ENCODE data around the gene AMOTL1.

Gene AMOTL1

DNA sequence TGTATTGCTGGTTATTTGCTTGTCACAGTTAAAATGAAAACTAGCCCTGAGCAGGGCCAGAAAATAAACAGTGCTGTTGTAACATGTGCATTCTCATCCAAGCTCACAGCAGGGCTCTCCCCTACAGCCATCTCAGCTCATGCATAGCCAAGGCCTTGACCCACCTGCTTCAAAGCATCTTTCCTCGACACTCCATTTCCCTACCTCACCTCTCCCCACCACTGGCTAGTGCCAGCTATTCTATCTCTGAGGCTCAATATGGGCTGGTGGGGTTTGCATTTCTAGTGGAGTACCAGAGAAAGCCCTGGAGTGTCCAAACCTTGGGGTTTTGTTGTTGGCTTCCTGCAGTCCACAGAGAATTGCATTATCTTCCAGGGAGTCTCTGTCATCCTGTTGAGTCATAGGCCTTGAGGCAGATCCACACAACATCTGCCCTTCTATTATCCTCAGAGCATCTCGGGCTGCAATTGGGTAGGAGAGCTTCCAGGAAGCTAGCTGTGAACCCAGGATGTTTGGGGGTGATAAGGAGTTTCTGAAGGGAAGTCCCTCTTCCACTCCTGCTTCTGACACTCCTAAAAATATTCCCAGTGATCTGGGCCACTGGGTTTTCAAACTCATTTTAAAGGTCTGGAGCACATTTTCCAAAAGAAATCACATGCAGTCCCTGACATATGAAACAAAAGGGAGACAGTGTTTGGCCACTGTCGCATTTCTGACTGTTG, 36.1 kb upstream of the AMOTL1 start:
- H3K4me3 ChIP-seq (ENCODE audit: low read length), result no peak overlapping the region
- peaks cover 29% of the 10 kb centered on the region for H3K4me1 ChIP-seq (ENCODE audit: control insufficient read depth, low read depth, low read length)
- no peaks in the 10 kb centered on the region for H3K36me3 ChIP-seq (ENCODE audit: control insufficient read depth, low read depth, low read length)
- no peak overlapping the region for H3K9ac ChIP-seq (ENCODE audit: low read length)
- H3K9me3 ChIP-seq (ENCODE audit: control insufficient read depth, low read depth, low read length), result no peaks in the 10 kb centered on the region
- no peak overlapping the region for H3K27ac ChIP-seq (ENCODE audit: low read length)
- H3K27me3 ChIP-seq (ENCODE audit: control insufficient read depth, insufficient read depth, low read length), result no peaks in the 10 kb centered on the region

DNA sequence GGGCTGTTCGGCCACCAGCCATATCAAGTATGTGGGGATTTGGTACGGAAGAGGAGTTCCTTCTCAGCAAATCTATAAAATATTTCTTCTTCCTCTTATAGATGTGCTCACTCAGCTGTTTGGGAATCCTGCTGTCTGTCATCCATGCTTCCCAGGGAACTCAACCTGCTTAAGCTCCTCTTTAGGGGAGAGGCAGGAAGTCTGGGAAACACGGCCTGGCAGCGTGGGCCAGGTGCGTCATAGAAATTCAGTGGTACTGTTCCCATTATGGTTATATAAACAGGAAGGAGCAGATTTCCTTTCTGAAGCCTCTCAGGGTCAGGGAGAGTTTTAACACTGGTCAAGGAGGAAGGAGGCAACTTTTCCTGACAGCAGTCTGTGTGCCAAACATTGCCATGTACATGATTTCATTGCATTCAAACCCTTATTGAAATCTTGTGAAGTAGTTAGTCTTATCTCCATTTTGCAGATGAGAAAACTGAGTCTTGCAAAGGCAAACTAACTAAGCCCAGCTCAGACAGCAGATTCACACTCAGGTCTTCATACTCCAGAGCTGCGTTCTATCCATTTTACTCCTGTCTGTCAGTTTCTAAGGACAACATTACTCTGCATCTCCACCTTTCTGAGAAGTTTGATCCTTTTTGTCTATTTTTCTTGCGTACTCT, 35.4 kb upstream of the AMOTL1 start:
- H3K9me3 ChIP-seq (ENCODE audit: control insufficient read depth, low read depth, low read length), result no peaks in the 10 kb centered on the region
- H3K27ac ChIP-seq (ENCODE audit: low read length), result no peak overlapping the region
- H3K4me1 ChIP-seq (ENCODE audit: control insufficient read depth, low read depth, low read length), result peaks cover 32% of the 10 kb centered on the region
- no peak overlapping the region for H3K4me3 ChIP-seq (ENCODE audit: low read length)
- H3K27me3 ChIP-seq (ENCODE audit: control insufficient read depth, insufficient read depth, low read length), result no peaks in the 10 kb centered on the region
- no peaks in the 10 kb centered on the region for H3K36me3 ChIP-seq (ENCODE audit: control insufficient read depth, low read depth, low read length)
- H3K9ac ChIP-seq (ENCODE audit: low read length), result no peak overlapping the region

DNA sequence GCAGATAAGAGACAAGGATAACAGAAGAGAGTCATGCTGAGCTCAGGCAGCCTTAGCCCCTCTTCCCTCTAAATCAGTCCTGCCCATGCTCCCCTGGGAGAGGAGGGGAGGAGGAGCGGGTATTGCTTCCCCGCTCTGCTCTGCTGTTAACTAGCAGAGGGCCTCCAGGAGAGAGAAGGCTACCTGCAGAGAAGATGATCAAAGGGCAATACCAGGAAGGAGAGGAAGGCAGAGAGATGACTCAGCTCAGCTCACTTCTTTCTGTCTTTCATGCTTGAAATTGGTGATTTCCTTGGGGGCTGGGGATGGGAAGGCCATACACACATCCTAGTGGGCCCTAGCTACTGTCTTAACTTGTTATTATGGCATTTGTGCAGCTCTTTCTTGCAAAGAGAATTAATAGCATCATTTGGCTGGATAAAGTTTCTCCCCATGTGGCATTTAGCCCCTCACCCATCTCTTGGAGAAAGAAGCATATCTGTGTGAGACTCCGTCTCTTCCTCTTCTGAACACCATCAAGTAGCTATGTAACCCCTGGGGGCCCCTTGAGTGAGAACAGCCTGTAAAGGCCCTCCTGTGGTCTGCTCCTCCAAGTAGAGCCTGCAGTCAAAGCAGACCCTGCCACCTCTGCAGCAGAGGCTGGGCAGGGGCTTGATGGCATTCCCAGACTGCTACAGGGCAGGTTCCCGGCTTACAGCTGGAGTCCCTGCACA, 33.4 kb upstream of the AMOTL1 start:
- Histone ChIP-seq H3K9ac (ENCODE audit: low read length) (no peak overlapping the region), H3K27ac (ENCODE audit: low read length) (peak overlapping the region; percentile 64), H3K36me3 (ENCODE audit: control insufficient read depth, low read depth, low read length) (no peaks in the 10 kb centered on the region), H3K4me1 (ENCODE audit: control insufficient read depth, low read depth, low read length) (peaks cover 39% of the 10 kb centered on the region), H3K4me3 (ENCODE audit: low read length) (peak overlapping the region; percentile 29), H3K9me3 (ENCODE audit: control insufficient read depth, low read depth, low read length) (no peaks in the 10 kb centered on the region), H3K27me3 (ENCODE audit: control insufficient read depth, insufficient read depth, low read length) (peaks cover 11% of the 10 kb centered on the region)

DNA sequence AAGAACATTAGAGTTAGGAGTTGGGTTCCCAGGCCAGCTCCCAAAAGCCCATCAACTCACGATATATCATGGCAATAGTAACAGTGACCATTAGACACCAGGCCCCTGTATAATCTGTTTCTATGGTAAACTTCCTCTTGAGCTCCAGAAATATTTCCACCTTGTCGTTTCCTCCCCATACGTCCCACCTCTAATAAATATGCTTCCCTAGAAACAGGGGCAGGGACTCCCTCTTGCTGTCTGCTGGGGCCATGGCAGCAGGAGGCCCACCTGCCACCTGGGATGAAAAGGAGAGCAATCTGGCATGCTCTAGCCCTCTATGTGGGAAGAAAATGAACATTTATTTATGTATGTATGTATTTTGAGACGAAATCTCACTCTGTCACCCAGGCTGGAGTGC, 32.2 kb upstream of the AMOTL1 start:
- peaks cover 44% of the 10 kb centered on the region for H3K4me1 ChIP-seq (ENCODE audit: control insufficient read depth, low read depth, low read length)
- no peaks in the 10 kb centered on the region for H3K36me3 ChIP-seq (ENCODE audit: control insufficient read depth, low read depth, low read length)
- no peak overlapping the region for H3K27ac ChIP-seq (ENCODE audit: low read length)
- H3K27me3 ChIP-seq (ENCODE audit: control insufficient read depth, insufficient read depth, low read length), result peaks cover 20% of the 10 kb centered on the region
- H3K4me3 ChIP-seq (ENCODE audit: low read length), result no peak overlapping the region
- no peaks in the 10 kb centered on the region for H3K9me3 ChIP-seq (ENCODE audit: control insufficient read depth, low read depth, low read length)
- H3K9ac ChIP-seq (ENCODE audit: low read length), result no peak overlapping the region

DNA sequence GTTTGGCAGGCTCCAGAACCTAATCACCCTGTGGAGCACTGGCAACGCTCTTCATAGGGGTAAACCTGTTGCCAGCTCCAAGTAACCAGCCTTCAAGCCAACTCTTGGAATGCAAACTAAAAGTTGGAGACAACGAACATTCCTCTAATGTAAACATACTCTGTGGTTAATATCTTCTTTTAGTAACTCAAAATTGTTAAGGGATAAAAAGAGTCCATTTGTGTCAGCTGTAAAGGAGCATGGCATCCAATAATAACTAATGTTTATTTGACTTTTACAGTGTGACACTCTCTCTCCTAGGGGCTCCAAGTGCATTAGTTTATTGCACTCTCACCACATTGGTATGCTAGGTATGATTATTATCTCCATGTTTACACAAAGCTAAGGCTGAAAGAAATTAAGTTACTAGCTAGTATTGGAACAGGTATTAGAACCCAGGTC, 31.0 kb upstream of the AMOTL1 start:
- Histone ChIP-seq H3K9me3 (ENCODE audit: control insufficient read depth, low read depth, low read length) (no peaks in the 10 kb centered on the region), H3K9ac (ENCODE audit: low read length) (no peak overlapping the region), H3K27me3 (ENCODE audit: control insufficient read depth, insufficient read depth, low read length) (peaks cover 33% of the 10 kb centered on the region), H3K4me3 (ENCODE audit: low read length) (no peak overlapping the region), H3K27ac (ENCODE audit: low read length) (no peak overlapping the region), H3K36me3 (ENCODE audit: control insufficient read depth, low read depth, low read length) (no peaks in the 10 kb centered on the region), H3K4me1 (ENCODE audit: control insufficient read depth, low read depth, low read length) (peaks cover 41% of the 10 kb centered on the region)

DNA sequence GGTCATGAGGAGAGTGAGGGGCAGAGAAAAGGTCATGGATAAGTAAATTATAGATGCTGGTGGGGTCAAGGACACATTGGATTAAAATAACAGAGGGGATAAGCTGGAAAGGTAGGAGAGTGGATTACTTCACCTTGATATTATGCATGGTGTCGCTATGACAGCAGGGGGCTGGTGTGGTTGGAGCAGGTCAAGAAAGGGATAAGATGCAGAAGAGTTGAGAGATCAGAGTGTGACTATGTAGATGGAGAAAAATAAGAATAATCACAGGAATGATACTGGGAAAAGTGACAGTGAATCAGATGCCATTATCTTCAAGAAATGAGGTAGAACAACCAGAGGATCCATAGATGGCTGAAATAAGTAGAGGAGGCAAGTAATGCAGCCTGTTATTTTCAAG, 29.4 kb upstream of the AMOTL1 start:
- H3K9ac ChIP-seq (ENCODE audit: low read length), result no peak overlapping the region
- H3K4me1 ChIP-seq (ENCODE audit: control insufficient read depth, low read depth, low read length), result peaks cover 33% of the 10 kb centered on the region
- no peaks in the 10 kb centered on the region for H3K9me3 ChIP-seq (ENCODE audit: control insufficient read depth, low read depth, low read length)
- no peaks in the 10 kb centered on the region for H3K36me3 ChIP-seq (ENCODE audit: control insufficient read depth, low read depth, low read length)
- peaks cover 33% of the 10 kb centered on the region for H3K27me3 ChIP-seq (ENCODE audit: control insufficient read depth, insufficient read depth, low read length)
- H3K4me3 ChIP-seq (ENCODE audit: low read length), result no peak overlapping the region
- no peak overlapping the region for H3K27ac ChIP-seq (ENCODE audit: low read length)

DNA sequence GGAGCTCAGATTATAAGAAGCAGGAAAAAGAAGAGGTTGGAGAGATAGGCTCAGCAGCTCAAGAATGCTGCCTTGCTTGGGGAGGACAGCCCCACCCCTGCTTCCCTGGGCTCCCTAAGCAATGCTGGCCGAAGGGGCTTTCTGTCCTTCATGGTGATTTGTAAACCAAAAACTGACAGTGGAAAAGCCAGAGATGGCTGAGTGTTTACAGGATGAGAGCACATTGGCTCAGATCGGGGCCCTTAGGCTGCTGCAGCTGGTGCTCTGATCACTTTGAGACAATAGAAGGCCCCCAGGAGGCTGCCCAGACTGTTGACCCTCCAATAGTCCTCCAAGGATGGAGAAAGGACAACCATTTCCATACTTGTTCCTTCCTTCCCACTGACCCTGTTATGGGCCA, 28.8 kb upstream of the AMOTL1 start:
- Histone ChIP-seq H3K27me3 (ENCODE audit: control insufficient read depth, insufficient read depth, low read length) (peaks cover 33% of the 10 kb centered on the region), H3K4me1 (ENCODE audit: control insufficient read depth, low read depth, low read length) (peaks cover 27% of the 10 kb centered on the region), H3K9me3 (ENCODE audit: control insufficient read depth, low read depth, low read length) (no peaks in the 10 kb centered on the region), H3K9ac (ENCODE audit: low read length) (no peak overlapping the region), H3K27ac (ENCODE audit: low read length) (no peak overlapping the region), H3K4me3 (ENCODE audit: low read length) (no peak overlapping the region), H3K36me3 (ENCODE audit: control insufficient read depth, low read depth, low read length) (no peaks in the 10 kb centered on the region)

DNA sequence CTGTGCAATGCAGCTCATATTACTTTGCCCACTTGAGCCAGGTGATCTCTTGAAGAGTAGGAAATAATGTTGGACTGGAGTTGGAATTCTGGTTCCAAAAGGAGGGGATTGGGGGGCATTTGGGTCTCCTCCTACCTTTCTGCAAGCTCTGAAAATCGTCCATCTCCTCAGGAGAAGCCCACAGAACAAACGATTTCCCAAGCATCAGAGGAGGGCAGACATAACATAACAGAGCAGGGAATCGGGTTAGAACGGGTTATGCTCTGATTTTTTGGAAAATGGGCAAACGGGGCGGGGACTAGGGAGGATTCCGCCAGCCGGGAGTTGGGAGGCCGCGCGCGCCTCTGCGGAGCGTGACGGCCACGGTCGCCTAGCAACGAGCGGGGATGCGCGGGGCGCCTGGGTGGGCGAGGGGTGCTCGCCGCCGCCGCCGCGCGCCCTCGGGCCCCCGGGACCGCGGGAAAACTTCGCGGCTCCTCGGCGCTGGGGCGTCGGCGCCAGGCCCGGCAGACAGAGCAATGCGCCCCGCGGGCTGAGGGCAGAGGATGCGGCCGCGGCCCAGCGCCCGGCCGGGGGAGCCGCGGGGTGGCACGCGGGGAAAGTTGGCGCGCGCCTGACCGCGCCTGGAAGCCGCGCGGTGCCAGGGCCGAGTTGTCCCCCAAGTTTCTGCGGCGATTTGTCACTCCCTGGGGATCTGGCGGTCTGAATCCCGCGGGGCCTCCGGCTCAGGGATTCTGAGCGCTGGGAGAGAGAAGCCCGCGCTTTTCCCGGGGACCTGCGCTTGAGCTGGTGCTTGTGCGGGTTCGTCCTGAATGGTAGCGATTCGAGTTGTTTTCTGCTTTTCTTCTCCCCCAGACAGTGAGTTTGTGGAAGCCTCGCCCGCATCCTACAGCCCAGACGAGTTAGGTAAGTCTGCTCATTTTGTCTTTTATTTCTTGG, 27.8 kb upstream of the AMOTL1 start:
- peaks cover 33% of the 10 kb centered on the region for H3K27me3 ChIP-seq (ENCODE audit: control insufficient read depth, insufficient read depth, low read length)
- H3K9me3 ChIP-seq (ENCODE audit: control insufficient read depth, low read depth, low read length), result no peaks in the 10 kb centered on the region
- peaks cover 17% of the 10 kb centered on the region for H3K4me1 ChIP-seq (ENCODE audit: control insufficient read depth, low read depth, low read length)
- H3K27ac ChIP-seq (ENCODE audit: low read length), result no peak overlapping the region
- H3K4me3 ChIP-seq (ENCODE audit: low read length), result peak overlapping the region; percentile 81
- H3K9ac ChIP-seq (ENCODE audit: low read length), result peak overlapping the region; percentile 68
- H3K36me3 ChIP-seq (ENCODE audit: control insufficient read depth, low read depth, low read length), result no peaks in the 10 kb centered on the region

DNA sequence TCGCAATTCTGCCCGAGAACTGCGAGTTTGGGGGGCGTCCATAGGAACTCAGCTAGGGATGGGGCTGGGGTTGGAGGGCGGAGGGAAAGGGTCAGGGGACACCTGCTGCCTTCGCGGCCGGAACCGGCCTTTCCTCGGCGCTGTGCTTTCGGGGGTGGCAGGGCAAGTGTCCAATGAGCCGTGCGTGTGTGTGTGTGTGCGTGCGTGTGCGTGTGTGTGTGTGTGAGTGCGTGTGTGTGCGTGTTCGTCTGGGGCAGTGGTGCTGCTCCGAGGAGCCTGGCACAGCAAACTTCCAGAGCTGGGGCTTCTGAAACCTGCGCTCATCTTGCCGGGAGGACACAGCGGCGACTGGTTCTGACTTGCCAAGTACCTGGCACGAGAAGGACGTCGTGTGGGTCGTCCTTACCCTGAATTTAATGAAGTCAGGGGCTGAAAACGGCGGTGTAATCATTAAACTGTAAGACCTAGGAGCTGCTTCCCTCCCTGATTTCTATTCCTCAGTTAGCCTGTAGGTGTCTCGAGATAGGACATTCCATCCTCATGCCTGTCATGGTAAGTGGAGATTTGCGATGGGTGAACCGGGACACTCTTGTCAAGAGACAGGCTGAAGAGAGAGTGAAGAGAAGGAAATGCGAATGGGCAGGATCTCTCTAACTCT, 27.0 kb upstream of the AMOTL1 start:
- H3K27me3 ChIP-seq (ENCODE audit: control insufficient read depth, insufficient read depth, low read length), result peaks cover 33% of the 10 kb centered on the region
- H3K9me3 ChIP-seq (ENCODE audit: control insufficient read depth, low read depth, low read length), result no peaks in the 10 kb centered on the region
- H3K4me3 ChIP-seq (ENCODE audit: low read length), result peak overlapping the region; percentile 81
- no peak overlapping the region for H3K27ac ChIP-seq (ENCODE audit: low read length)
- H3K4me1 ChIP-seq (ENCODE audit: control insufficient read depth, low read depth, low read length), result peaks cover 15% of the 10 kb centered on the region
- H3K9ac ChIP-seq (ENCODE audit: low read length), result peak overlapping the region; percentile 68
- no peaks in the 10 kb centered on the region for H3K36me3 ChIP-seq (ENCODE audit: control insufficient read depth, low read depth, low read length)

DNA sequence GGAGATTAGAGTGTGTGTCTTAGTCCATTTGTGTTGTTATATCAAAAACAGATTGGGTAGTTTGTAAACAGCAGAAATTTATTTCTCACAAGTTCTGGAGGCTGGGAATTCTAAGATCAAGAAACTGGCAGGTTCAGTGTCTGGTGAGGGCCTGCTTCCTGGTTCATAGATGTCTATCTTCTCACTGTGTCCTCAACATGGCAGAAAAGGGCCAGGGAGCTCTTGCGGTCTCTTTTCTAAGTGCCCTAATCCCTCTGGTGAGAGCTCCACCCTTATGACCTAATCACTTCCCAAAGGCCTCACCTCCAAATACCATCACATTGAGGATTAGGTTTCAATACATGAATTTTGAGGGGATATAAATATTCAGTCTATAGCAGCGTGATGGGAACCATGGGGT, 25.5 kb upstream of the AMOTL1 start:
- no peak overlapping the region for H3K4me3 ChIP-seq (ENCODE audit: low read length)
- H3K27me3 ChIP-seq (ENCODE audit: control insufficient read depth, insufficient read depth, low read length), result peaks cover 33% of the 10 kb centered on the region
- H3K27ac ChIP-seq (ENCODE audit: low read length), result no peak overlapping the region
- H3K9ac ChIP-seq (ENCODE audit: low read length), result no peak overlapping the region
- H3K9me3 ChIP-seq (ENCODE audit: control insufficient read depth, low read depth, low read length), result no peaks in the 10 kb centered on the region
- peaks cover 11% of the 10 kb centered on the region for H3K4me1 ChIP-seq (ENCODE audit: control insufficient read depth, low read depth, low read length)
- no peaks in the 10 kb centered on the region for H3K36me3 ChIP-seq (ENCODE audit: control insufficient read depth, low read depth, low read length)
